HUES6 (cell line): ENCODE measurements around the gene SHKBP1.

ENCODE experiments used
- H3K27ac ChIP-seq: 2 replicates; pipeline ENCODE4 v1.7.0; 2013; ENCODE audit warnings: low read depth, mild to moderate bottlenecking, low read length, inconsistent platforms
- H3K27me3 ChIP-seq: 2 replicates; pipeline ENCODE4 v1.6.1; 2013; ENCODE audit warnings: low read length; ENCODE audit not compliant: control insufficient read depth, insufficient read depth
- H3K36me3 ChIP-seq: 2 replicates; pipeline ENCODE4 v1.6.1; 2013; ENCODE audit warnings: low read length; ENCODE audit not compliant: control insufficient read depth, insufficient read depth
- H3K4me1 ChIP-seq: 2 replicates; pipeline ENCODE4 v1.6.1; 2013; ENCODE audit warnings: low read length; ENCODE audit not compliant: control insufficient read depth, insufficient read depth
- H3K4me3 ChIP-seq: 2 replicates; pipeline ENCODE4 v1.5.1; 2013; ENCODE audit warnings: low read depth, low read length
- H3K9ac ChIP-seq: one replicate; pipeline ENCODE4 v1.6.1; 2013; ENCODE audit warnings: mild to moderate bottlenecking, low read length
- H3K9me3 ChIP-seq: 2 replicates; pipeline ENCODE4 v1.6.1; 2013; ENCODE audit warnings: low read depth, low read length; ENCODE audit not compliant: control insufficient read depth, insufficient read depth

The SHKBP1 gene

GRCh38 chr19:40597329-40597838, 20.7 kb downstream of the SHKBP1 start:
- Histone ChIP-seq H3K36me3 (no peaks in the 10 kb centered on the region), H3K4me1 (peaks cover 41% of the 10 kb centered on the region), H3K27ac (no peak overlapping the region), H3K27me3 (peaks cover 57% of the 10 kb centered on the region), H3K4me3 (peak overlapping the region; percentile 58), H3K9me3 (no peaks in the 10 kb centered on the region), H3K9ac (no peak overlapping the region)

GRCh38 chr19:40598121-40598917, 21.6 kb downstream of the SHKBP1 start:
- H3K9ac ChIP-seq = peak overlapping the region; percentile 85
- no peaks in the 10 kb centered on the region for H3K36me3 ChIP-seq
- H3K4me1 ChIP-seq = peaks cover 49% of the 10 kb centered on the region
- peak overlapping the region; percentile 71 for H3K4me3 ChIP-seq
- peak overlapping the region; percentile 76; the same call in 1 of the 2 replicates for H3K27ac ChIP-seq
- H3K9me3 ChIP-seq = no peaks in the 10 kb centered on the region
- H3K27me3 ChIP-seq = peaks cover 63% of the 10 kb centered on the region

GRCh38 chr19:40598918-40599307, 22.2 kb downstream of the SHKBP1 start:
- H3K9ac ChIP-seq = no peak overlapping the region
- peaks cover 51% of the 10 kb centered on the region for H3K4me1 ChIP-seq
- no peak overlapping the region for H3K27ac ChIP-seq
- peaks cover 63% of the 10 kb centered on the region for H3K27me3 ChIP-seq
- no peaks in the 10 kb centered on the region for H3K9me3 ChIP-seq
- H3K4me3 ChIP-seq = peak overlapping the region; percentile 37; the same call in 1 of the 2 replicates
- H3K36me3 ChIP-seq = no peaks in the 10 kb centered on the region

- Histone ChIP-seq H3K4me1 (peaks cover 50% of the 10 kb centered on the region), H3K9me3 (no peaks in the 10 kb centered on the region), H3K9ac (no peak overlapping the region), H3K27me3 (peaks cover 66% of the 10 kb centered on the region), H3K36me3 (no peaks in the 10 kb centered on the region), H3K4me3 (peak overlapping the region; percentile 37; the same call in 1 of the 2 replicates), H3K27ac (no peak overlapping the region)
These were observed 22.7 kb downstream of the SHKBP1 start for GRCh38 chr19:40599331-40599901.

GRCh38 chr19:40599902-40600569, 23.4 kb downstream of the SHKBP1 start:
- no peak overlapping the region for H3K27ac ChIP-seq
- no peak overlapping the region for H3K9ac ChIP-seq
- H3K9me3 ChIP-seq = no peaks in the 10 kb centered on the region
- H3K4me1 ChIP-seq = peaks cover 43% of the 10 kb centered on the region
- no peaks in the 10 kb centered on the region for H3K36me3 ChIP-seq
- peak overlapping the region; percentile 41; the same call in 1 of the 2 replicates for H3K4me3 ChIP-seq
- peaks cover 72% of the 10 kb centered on the region for H3K27me3 ChIP-seq

- peak overlapping the region; percentile 41 for H3K4me3 ChIP-seq
These were observed 24.0 kb downstream of the SHKBP1 start for GRCh38 chr19:40600570-40601133.

GRCh38 chr19:40601134-40601974, 24.7 kb downstream of the SHKBP1 start, which contains the start of gene LTBP4:
Gene LTBP4 (plus strand): TSS chr19:40601369. CDS start chr19:40601388, 19 bp downstream.
- Histone ChIP-seq H3K27ac (no peak within 1 kb of the TSS), H3K4me1 (peaks cover 47% of the 10 kb centered on the region), H3K36me3 (no peaks in the 10 kb centered on the region), H3K9me3 (no peaks in the 10 kb centered on the region), H3K4me3 (peak within 1 kb of the TSS; percentile 56), H3K9ac (no peak within 1 kb of the TSS), H3K27me3 (peaks cover 69% of the 10 kb centered on the region)

More at GRCh38 chr19:40600570-40601133, 24.0 kb downstream of the SHKBP1 start:
- Histone ChIP-seq H3K9me3 (no peaks in the 10 kb centered on the region), H3K27me3 (peaks cover 71% of the 10 kb centered on the region), H3K27ac (no peak overlapping the region), H3K36me3 (no peaks in the 10 kb centered on the region), H3K9ac (no peak overlapping the region), H3K4me1 (peaks cover 44% of the 10 kb centered on the region)

GRCh38 chr19:40603071-40603388, 26.4 kb downstream of the SHKBP1 start:
- Histone ChIP-seq H3K27me3 (peaks cover 71% of the 10 kb centered on the region), H3K9ac (peak overlapping the region; percentile 24), H3K4me3 (peak overlapping the region; percentile 54), H3K4me1 (peaks cover 41% of the 10 kb centered on the region), H3K9me3 (no peaks in the 10 kb centered on the region), H3K36me3 (no peaks in the 10 kb centered on the region), H3K27ac (no peak overlapping the region; the same call in 1 of the 2 replicates)

GRCh38 chr19:40603389-40604170, 26.9 kb downstream of the SHKBP1 start:
- H3K9ac ChIP-seq = peak overlapping the region; percentile 24
- H3K27me3 ChIP-seq = peaks cover 76% of the 10 kb centered on the region
- H3K4me3 ChIP-seq = peak overlapping the region; percentile 54
- peaks cover 41% of the 10 kb centered on the region for H3K4me1 ChIP-seq
- H3K27ac ChIP-seq = peak overlapping the region; percentile 4; the same call in 1 of the 2 replicates
- no peaks in the 10 kb centered on the region for H3K36me3 ChIP-seq
- no peaks in the 10 kb centered on the region for H3K9me3 ChIP-seq
